ENCODE measurements around the gene CRELD1.
"Not testable (repeated sequence)": the region's sequence is repeated elsewhere in the genome, so short reads cannot be mapped to it uniquely, and the experiment has no call there.

DNA sequence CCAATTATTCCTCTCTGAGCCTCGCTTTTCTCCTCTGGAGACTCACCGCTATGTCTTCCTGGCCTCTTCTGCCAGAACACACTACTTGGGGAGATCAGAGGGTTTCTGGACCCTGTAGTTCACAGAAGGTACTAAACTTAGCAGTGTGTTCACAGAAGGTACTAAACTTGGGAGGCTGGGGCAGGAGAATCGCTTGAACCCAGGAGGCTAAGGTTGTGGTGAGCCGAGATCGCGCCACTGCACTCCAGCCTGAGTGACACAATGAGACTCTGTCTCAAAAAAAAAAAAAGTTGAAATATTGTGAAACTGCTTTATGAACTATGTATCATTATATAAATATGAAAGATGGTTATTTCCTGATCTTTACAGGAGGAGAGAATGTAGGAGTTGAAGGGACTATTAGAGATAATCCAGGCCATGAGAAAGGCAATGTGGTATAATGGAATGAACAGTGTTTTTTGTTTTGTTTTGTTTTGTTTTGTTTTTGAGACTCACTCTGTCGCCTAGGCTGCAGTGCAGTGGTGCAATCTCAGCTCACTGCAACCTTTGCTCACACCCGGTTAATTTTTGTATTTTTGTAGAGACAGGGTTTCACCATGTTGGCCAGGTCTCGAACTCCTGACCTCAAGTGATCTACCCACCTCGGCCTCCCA lies 36.8 kb upstream of the CRELD1 start:
- not testable (repeated sequence) for TF ChIP-seq CTCF, POLR2A (IDR thresholded peaks at IDR 0.05)

Measured in right lobe of liver (tissue), 4 donors.